Stimulated activated CD8-positive, alpha-beta memory T cell treated with anti-CD3 and anti-CD28 coated beads, Interleukin-7, amount 100 ng/mL, for 48 hours (primary cell): ENCODE measurements around the gene ZNF485.
A peak's percentile ranks its signal among the peaks of the same experiment; 100 is the strongest.
"Not testable (repeated sequence)": the region's sequence is repeated elsewhere in the genome, so short reads cannot be mapped to it uniquely, and the experiment has no call there.

Source experiments
- DNase-seq, 2 donors: peaks; one replicate each; pipeline ENCODE4 v3.0.0-alpha.2; 2020; ENCODE audit warnings: low read depth in 1 of 2; ENCODE audit errors: extremely low read depth in 1 of 2

The ZNF485 gene

GRCh38 chr10:43601576-43601975 lies 4.7 kb upstream of the ZNF485 start:
- not testable (repeated sequence) for DNase-seq

- DNase-seq = no peak
These were observed 352 bp upstream of the ZNF485 start for GRCh38 chr10:43605850-43606322.

GRCh38 chr10:43607199-43607573 lies 948 bp downstream of the ZNF485 start:
- no peak for DNase-seq

- DNase-seq = no peak
These were observed 4.4 kb downstream of the ZNF485 start for GRCh38 chr10:43610636-43611035.

- DNase-seq = no peak
These were observed 10.6 kb downstream of the ZNF485 start for GRCh38 chr10:43616697-43617370.

- DNase-seq = no peak
These were observed 13.1 kb downstream of the ZNF485 start for GRCh38 chr10:43619368-43619767.

GRCh38 chr10:43622038-43622437 lies 15.8 kb downstream of the ZNF485 start:
- DNase-seq = no peak

GRCh38 chr10:43623351-43623750 lies 17.1 kb downstream of the ZNF485 start:
- DNase-seq = no peak

GRCh38 chr10:43627942-43628341 lies 21.7 kb downstream of the ZNF485 start:
- DNase-seq = no peak

GRCh38 chr10:43628956-43629355 lies 22.7 kb downstream of the ZNF485 start:
- no peak for DNase-seq

- not testable (repeated sequence) for DNase-seq
These were observed 29.6 kb downstream of the ZNF485 start for GRCh38 chr10:43635816-43636215.

- DNase-seq = no peak
These were observed 34.4 kb downstream of the ZNF485 start for GRCh38 chr10:43640603-43641002.

- DNase-seq = no peak
These were observed 38.0 kb downstream of the ZNF485 start for GRCh38 chr10:43644252-43644651.

GRCh38 chr10:43645866-43646265 lies 39.6 kb downstream of the ZNF485 start:
- DNase-seq = no peak

GRCh38 chr10:43647576-43647975 lies 41.3 kb downstream of the ZNF485 start:
- no peak for DNase-seq

GRCh38 chr10:43648095-43648397 lies 41.8 kb downstream of the ZNF485 start:
- DNase-seq = no peak

GRCh38 chr10:43648398-43649184 lies 42.4 kb downstream of the ZNF485 start, which contains the start of gene ZNF32:
ZNF32 (minus strand) TSS chr10:43648881; CDS start chr10:43646133, 2,748 bp downstream.
- DNase-seq = peak; percentile 58 to 66

- DNase-seq = no peak
These were observed 42.9 kb downstream of the ZNF485 start for GRCh38 chr10:43649185-43649523.

GRCh38 chr10:43653746-43654145 lies 47.5 kb downstream of the ZNF485 start:
- DNase-seq = no peak

GRCh38 chr10:43655311-43655710 lies 49.1 kb downstream of the ZNF485 start:
- DNase-seq = no peak

- no peak for DNase-seq
These were observed 52.0 kb downstream of the ZNF485 start for GRCh38 chr10:43658227-43658626.

GRCh38 chr10:43665054-43665453 lies 58.8 kb downstream of the ZNF485 start:
- DNase-seq = no peak
